ENCODE measurements around the gene MTHFS.

Gene MTHFS

GRCh38 chr15:79858469-79858868, 38.3 kb downstream of the MTHFS start:
- no peak overlapping the region for H3K4me2 ChIP-seq (ENCODE audit: low read length, poor library complexity, severe bottlenecking)
- 98% methylated on average over 2 of the region's 2 CpGs for WGBS

DNA sequence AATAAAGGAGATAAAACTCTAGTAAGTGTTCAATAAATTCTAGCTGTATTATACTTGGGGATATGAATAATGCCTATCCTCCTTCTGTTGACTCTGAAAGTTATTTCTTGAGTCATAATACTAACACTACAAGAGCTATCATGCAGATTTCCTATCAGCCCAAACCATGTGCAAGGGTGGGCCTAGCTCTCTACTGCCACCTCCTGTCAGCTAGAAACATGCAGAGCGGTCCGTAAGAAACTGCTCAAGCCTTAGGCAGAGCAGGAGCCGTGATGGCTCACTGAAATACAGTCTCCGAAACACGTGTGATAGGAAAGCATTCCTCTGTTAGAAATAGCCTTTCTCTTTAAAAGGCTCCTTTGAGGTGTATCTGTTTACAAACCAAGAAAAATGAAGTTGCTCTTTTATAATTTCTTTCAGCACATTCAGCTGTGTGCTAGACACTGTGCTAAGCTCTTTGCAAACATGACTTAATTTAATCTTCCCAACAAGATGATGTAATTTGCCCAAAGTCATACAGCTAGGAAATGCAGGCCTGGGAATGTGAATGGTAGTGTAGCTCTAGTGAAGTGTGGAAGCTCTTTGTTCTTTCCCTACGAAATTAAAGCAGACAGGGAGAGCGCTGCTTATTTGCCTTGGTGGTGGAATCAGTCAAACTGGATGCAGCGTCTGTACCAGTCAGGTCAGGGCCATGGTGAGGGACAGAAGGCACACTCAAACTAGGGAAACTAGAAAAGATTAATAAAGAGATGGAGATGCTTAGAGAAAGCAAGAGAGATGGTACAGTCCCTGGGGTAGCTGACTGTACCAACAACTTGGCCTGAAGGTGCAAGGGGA, 43.1 kb downstream of the MTHFS start:
- H4K8ac ChIP-seq (ENCODE audit: low read length) = no peak overlapping the region
- no peaks in the 10 kb centered on the region for H3K27me3 ChIP-seq (ENCODE audit: control insufficient read depth in 1 of 2, insufficient read depth in 1 of 2, low read length in 2 of 2)
- no peak overlapping the region for H2AK5ac ChIP-seq (ENCODE audit: low read length, severe bottlenecking)
- no peak overlapping the region for H2BK12ac ChIP-seq (ENCODE audit: low read length in 2 of 2)
- H4K91ac ChIP-seq (ENCODE audit: low read length) = no peak overlapping the region
- no peak overlapping the region for H3K18ac ChIP-seq (ENCODE audit: low read depth in 1 of 2, low read length in 2 of 2)
- no peak overlapping the region for H3K27ac ChIP-seq (ENCODE audit: low read length, poor library complexity, severe bottlenecking)
- no peak overlapping the region for H3K14ac ChIP-seq (ENCODE audit: low read length in 2 of 2)
- H3K23ac ChIP-seq (ENCODE audit: low read length in 2 of 2) = no peak overlapping the region
- H3K36me3 ChIP-seq (ENCODE audit: control insufficient read depth in 1 of 2, insufficient read depth in 2 of 2, low read depth in 1 of 2, low read length in 2 of 2) = peaks cover 0 to 5% of the 10 kb centered on the region in 2 experiments
- no peaks in the 10 kb centered on the region for H3K4me1 ChIP-seq (ENCODE audit: control insufficient read depth, insufficient read depth, low read depth, low read length)
- no peaks in the 10 kb centered on the region for H3K9me3 ChIP-seq (ENCODE audit: control insufficient read depth, low read length)
- no peak overlapping the region for H2BK5ac ChIP-seq (ENCODE audit: low read depth, low read length, poor library complexity, severe bottlenecking)
- DNase-seq = peak; percentile 77
- H2BK15ac ChIP-seq (ENCODE audit: low read depth, poor library complexity, severe bottlenecking) = no peak overlapping the region
- no peak overlapping the region for H3K4ac ChIP-seq (ENCODE audit: low read depth in 1 of 2, low read length in 2 of 2)
- H3K4me2 ChIP-seq (ENCODE audit: low read length, poor library complexity, severe bottlenecking) = no peak overlapping the region
- H3K4me3 ChIP-seq (ENCODE audit: insufficient read depth in 1 of 2, low read depth in 1 of 2, low read length in 2 of 2) = no peak overlapping the region
- WGBS = 58% methylated on average over 5 of the region's 8 CpGs
- peaks cover 10% of the 10 kb centered on the region for H3K79me1 ChIP-seq (replicated peaks; ENCODE audit: low read length, poor library complexity, severe bottlenecking)
- H2BK120ac ChIP-seq (ENCODE audit: low read depth, low read length) = no peak overlapping the region
- peak overlapping the region; percentile 15 for H3K9ac ChIP-seq (ENCODE audit: low read length)
- H2AFZ ChIP-seq (ENCODE audit: low read depth, low read length) = no peak overlapping the region

More at GRCh38 chr15:79858469-79858868, 38.3 kb downstream of the MTHFS start:
- H3K79me1 ChIP-seq (replicated peaks; ENCODE audit: low read length, poor library complexity, severe bottlenecking) = peaks cover 3% of the 10 kb centered on the region
- H3K27me3 ChIP-seq (ENCODE audit: control insufficient read depth in 1 of 2, insufficient read depth in 1 of 2, low read length in 2 of 2) = no peaks in the 10 kb centered on the region
- no peak overlapping the region for H3K23ac ChIP-seq (ENCODE audit: low read length in 2 of 2)
- no peak overlapping the region for H3K14ac ChIP-seq (ENCODE audit: low read length in 2 of 2)
- no peak overlapping the region for H2BK15ac ChIP-seq (ENCODE audit: low read depth, poor library complexity, severe bottlenecking)
- no peak overlapping the region for H3K18ac ChIP-seq (ENCODE audit: low read depth in 1 of 2, low read length in 2 of 2)
- H3K27ac ChIP-seq (ENCODE audit: low read length, poor library complexity, severe bottlenecking) = no peak overlapping the region
- H2AFZ ChIP-seq (ENCODE audit: low read depth, low read length) = no peak overlapping the region
- DNase-seq = no peak
- no peak overlapping the region for H3K4ac ChIP-seq (ENCODE audit: low read depth in 1 of 2, low read length in 2 of 2)
- H2BK120ac ChIP-seq (ENCODE audit: low read depth, low read length) = no peak overlapping the region
- H2AK5ac ChIP-seq (ENCODE audit: low read length, severe bottlenecking) = no peak overlapping the region
- no peak overlapping the region for H4K91ac ChIP-seq (ENCODE audit: low read length)
- H3K36me3 ChIP-seq (ENCODE audit: control insufficient read depth in 1 of 2, insufficient read depth in 2 of 2, low read depth in 1 of 2, low read length in 2 of 2) = peaks cover 0 to 3% of the 10 kb centered on the region in 2 experiments
- no peak overlapping the region for H2BK5ac ChIP-seq (ENCODE audit: low read depth, low read length, poor library complexity, severe bottlenecking)
- no peak overlapping the region for H3K4me3 ChIP-seq (ENCODE audit: insufficient read depth in 1 of 2, low read depth in 1 of 2, low read length in 2 of 2)
- H2BK12ac ChIP-seq (ENCODE audit: low read length in 2 of 2) = no peak overlapping the region
- H3K9ac ChIP-seq (ENCODE audit: low read length) = no peak overlapping the region
- H3K9me3 ChIP-seq (ENCODE audit: control insufficient read depth, low read length) = no peaks in the 10 kb centered on the region
- no peaks in the 10 kb centered on the region for H3K4me1 ChIP-seq (ENCODE audit: control insufficient read depth, insufficient read depth, low read depth, low read length)
- no peak overlapping the region for H4K8ac ChIP-seq (ENCODE audit: low read length)

- Histone ChIP-seq H3K23ac (ENCODE audit: low read length in 2 of 2) (no peak overlapping the region), H2BK5ac (ENCODE audit: low read depth, low read length, poor library complexity, severe bottlenecking) (no peak overlapping the region), H4K91ac (ENCODE audit: low read length) (no peak overlapping the region), H3K79me1 (replicated peaks; ENCODE audit: low read length, poor library complexity, severe bottlenecking) (peaks cover 25% of the 10 kb centered on the region), H2AK5ac (ENCODE audit: low read length, severe bottlenecking) (no peak overlapping the region), H2AFZ (ENCODE audit: low read depth, low read length) (no peak overlapping the region), H3K4me1 (ENCODE audit: control insufficient read depth, insufficient read depth, low read depth, low read length) (no peaks in the 10 kb centered on the region), H2BK12ac (ENCODE audit: low read length in 2 of 2) (no peak overlapping the region), H3K4ac (ENCODE audit: low read depth in 1 of 2, low read length in 2 of 2) (no peak overlapping the region), H3K14ac (ENCODE audit: low read length in 2 of 2) (no peak overlapping the region), H2BK15ac (ENCODE audit: low read depth, poor library complexity, severe bottlenecking) (no peak overlapping the region), H3K27ac (ENCODE audit: low read length, poor library complexity, severe bottlenecking) (no peak overlapping the region), H3K9ac (ENCODE audit: low read length) (no peak overlapping the region), H3K18ac (ENCODE audit: low read depth in 1 of 2, low read length in 2 of 2) (no peak overlapping the region), H2BK120ac (ENCODE audit: low read depth, low read length) (no peak overlapping the region), H3K9me3 (ENCODE audit: control insufficient read depth, low read length) (no peaks in the 10 kb centered on the region), H3K36me3 (ENCODE audit: control insufficient read depth in 1 of 2, insufficient read depth in 2 of 2, low read depth in 1 of 2, low read length in 2 of 2) (peaks cover 2 to 10% of the 10 kb centered on the region in 2 experiments), H3K4me2 (ENCODE audit: low read length, poor library complexity, severe bottlenecking) (no peak overlapping the region), H3K4me3 (ENCODE audit: insufficient read depth in 1 of 2, low read depth in 1 of 2, low read length in 2 of 2) (no peak overlapping the region), H3K27me3 (ENCODE audit: control insufficient read depth in 1 of 2, insufficient read depth in 1 of 2, low read length in 2 of 2) (no peaks in the 10 kb centered on the region), H4K8ac (ENCODE audit: low read length) (no peak overlapping the region)
- 86% methylated on average over 2 of the region's 3 CpGs for WGBS
- DNase-seq = peak; percentile 52
These were observed 47.0 kb downstream of the MTHFS start for GRCh38 chr15:79849789-79850188.

DNA sequence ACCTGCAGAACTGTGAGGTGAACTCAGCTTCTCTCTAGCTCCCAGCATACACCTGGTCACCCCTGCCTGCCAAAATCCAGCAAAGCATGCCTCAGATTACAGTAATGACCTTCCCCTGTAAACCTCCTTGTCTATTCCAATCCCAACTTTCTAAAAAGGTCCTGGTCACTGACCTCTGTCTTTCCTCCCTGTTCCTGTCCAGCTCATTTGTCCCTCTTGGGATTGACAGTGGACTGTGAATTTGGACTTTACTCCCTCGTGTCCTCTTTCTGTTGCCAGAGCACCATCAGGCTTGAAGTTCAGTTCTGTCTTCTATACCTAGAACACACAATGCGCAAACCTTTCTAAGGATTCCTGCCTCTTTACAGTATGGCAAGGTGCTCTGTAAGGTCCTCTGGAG, 50.3 kb downstream of the MTHFS start:
- H3K9ac ChIP-seq (ENCODE audit: low read length) = no peak overlapping the region
- 97% methylated on average over 2 of the region's 2 CpGs for WGBS

More for the DNA sequence above, 50.3 kb downstream of the MTHFS start:
- no peak overlapping the region for H3K4me3 ChIP-seq (ENCODE audit: insufficient read depth in 1 of 2, low read depth in 1 of 2, low read length in 2 of 2)
- H2BK15ac ChIP-seq (ENCODE audit: low read depth, poor library complexity, severe bottlenecking) = no peak overlapping the region
- H2AK5ac ChIP-seq (ENCODE audit: low read length, severe bottlenecking) = no peak overlapping the region
- no peak overlapping the region for H2AFZ ChIP-seq (ENCODE audit: low read depth, low read length)
- no peak overlapping the region for H3K18ac ChIP-seq (ENCODE audit: low read depth in 1 of 2, low read length in 2 of 2)
- no peak overlapping the region for H2BK12ac ChIP-seq (ENCODE audit: low read length in 2 of 2)
- H2BK120ac ChIP-seq (ENCODE audit: low read depth, low read length) = no peak overlapping the region
- H3K14ac ChIP-seq (ENCODE audit: low read length in 2 of 2) = no peak overlapping the region
- no peak overlapping the region for H3K4ac ChIP-seq (ENCODE audit: low read depth in 1 of 2, low read length in 2 of 2)
- H3K23ac ChIP-seq (ENCODE audit: low read length in 2 of 2) = no peak overlapping the region
- no peak overlapping the region for H3K4me2 ChIP-seq (ENCODE audit: low read length, poor library complexity, severe bottlenecking)
- H3K79me1 ChIP-seq (replicated peaks; ENCODE audit: low read length, poor library complexity, severe bottlenecking) = peaks cover 28% of the 10 kb centered on the region
- no peak overlapping the region for H4K91ac ChIP-seq (ENCODE audit: low read length)
- H3K4me1 ChIP-seq (ENCODE audit: control insufficient read depth, insufficient read depth, low read depth, low read length) = no peaks in the 10 kb centered on the region
- H3K27ac ChIP-seq (ENCODE audit: low read length, poor library complexity, severe bottlenecking) = no peak overlapping the region
- DNase-seq = no peak
- no peaks in the 10 kb centered on the region for H3K27me3 ChIP-seq (ENCODE audit: control insufficient read depth in 1 of 2, insufficient read depth in 1 of 2, low read length in 2 of 2)
- no peak overlapping the region for H4K8ac ChIP-seq (ENCODE audit: low read length)
- peaks cover 2 to 19% of the 10 kb centered on the region in 2 experiments for H3K36me3 ChIP-seq (ENCODE audit: control insufficient read depth in 1 of 2, insufficient read depth in 2 of 2, low read depth in 1 of 2, low read length in 2 of 2)
- no peaks in the 10 kb centered on the region for H3K9me3 ChIP-seq (ENCODE audit: control insufficient read depth, low read length)
- H2BK5ac ChIP-seq (ENCODE audit: low read depth, low read length, poor library complexity, severe bottlenecking) = no peak overlapping the region
